SU-DHL-6 (cell line): Measurements from ENCODE around the gene EDDM3A.

Source experiments
- H2AFZ ChIP-seq: fragments of 200-600 bp; sonication (generic); 2 replicates; pipeline ENCODE4 v1.6.1; 2014; ENCODE audit warnings: low read depth, mild to moderate bottlenecking, moderate library complexity, mixed read lengths, antibody characterized with exemption, low read length; ENCODE audit not compliant: severe bottlenecking
- H3F3A ChIP-seq: fragments of 200-600 bp; shearing (Covaris generic); 2 replicates; pipeline ENCODE4 v1.6.0; 2016; ENCODE audit warnings: antibody characterized with exemption, mild to moderate bottlenecking; ENCODE audit not compliant: insufficient read depth
- H3K27ac ChIP-seq: fragments of 200-600 bp; sonication (generic); 2 replicates; pipeline ENCODE4 v1.5.1; 2016; ENCODE audit warnings: low read depth, mild to moderate bottlenecking, low read length, moderate library complexity, mixed read lengths
- H3K27me3 ChIP-seq: fragments of 200-600 bp; sonication (generic), shearing (Covaris generic); 2 replicates; pipeline ENCODE4 v1.6.0; 2014; ENCODE audit warnings: mild to moderate bottlenecking, low read length
- H3K36me3 ChIP-seq: fragments of 200-600 bp; sonication (generic); 2 replicates; pipeline ENCODE4 v1.6.1; 2014; ENCODE audit warnings: mild to moderate bottlenecking, low read length, mixed read lengths
- H3K4me2 ChIP-seq: fragments of 300-600, 200-600 bp; shearing (Covaris generic), sonication (generic); 2 replicates; pipeline ENCODE4 v1.6.0; 2014; ENCODE audit warnings: low read length, low read depth, mild to moderate bottlenecking; ENCODE audit not compliant: poor library complexity, severe bottlenecking
- H3K4me3 ChIP-seq: fragments of 200-600 bp; sonication (generic); 2 replicates; pipeline ENCODE4 v1.5.1; 2014; ENCODE audit warnings: antibody characterized with exemption, low read length, mild to moderate bottlenecking, mixed read lengths; ENCODE audit not compliant: insufficient read depth, poor library complexity, severe bottlenecking
- H3K79me2 ChIP-seq: fragments of 200-600 bp; sonication (generic); 2 replicates; pipeline ENCODE4 v1.6.1; 2014; ENCODE audit warnings: mild to moderate bottlenecking, low read length, moderate library complexity; ENCODE audit not compliant: insufficient read depth
- H3K9ac ChIP-seq: fragments of 200-600 bp; sonication (generic); 2 replicates; pipeline ENCODE4 v1.7.0; 2014; ENCODE audit warnings: mild to moderate bottlenecking, low read length
- H3K9me2 ChIP-seq: fragments of 200-600 bp; sonication (generic); replicated peaks from 2 replicates; pipeline ENCODE4 v1.6.1; 2014; ENCODE audit warnings: low read length; ENCODE audit not compliant: insufficient read depth
- H3K9me3 ChIP-seq: fragments of 200-600 bp; sonication (generic); 2 replicates; pipeline ENCODE4 v1.6.1; 2014; ENCODE audit warnings: low read length, mixed read lengths; ENCODE audit not compliant: insufficient read depth
- H4K20me1 ChIP-seq: fragments of 200-600 bp; sonication (generic); 2 replicates; pipeline ENCODE4 v1.6.1; 2014; ENCODE audit warnings: low read depth, mild to moderate bottlenecking, antibody characterized with exemption, low read length, moderate library complexity, mixed read lengths
- EZH2phosphoT487 ChIP-seq: fragments of 200-600 bp; sonication (generic), shearing (Covaris generic); conservative IDR thresholded peaks from 2 replicates; pipeline ENCODE4 v1.6.1; 2018; ENCODE audit warnings: mild to moderate bottlenecking, antibody characterized with exemption, low read length, moderate library complexity, mixed read lengths
- TF ChIP-seq, protein P1 (sequence below): fragments of 200-600 bp; sonication (generic); IDR thresholded peaks from one replicate; pipeline ENCODE4 v1.5.1; 2017; ENCODE audit warnings: antibody characterized with exemption, mild to moderate bottlenecking, low read length, moderate library complexity; ENCODE audit not compliant: insufficient read depth, poor library complexity, severe bottlenecking

EDDM3A gene

DNA sequence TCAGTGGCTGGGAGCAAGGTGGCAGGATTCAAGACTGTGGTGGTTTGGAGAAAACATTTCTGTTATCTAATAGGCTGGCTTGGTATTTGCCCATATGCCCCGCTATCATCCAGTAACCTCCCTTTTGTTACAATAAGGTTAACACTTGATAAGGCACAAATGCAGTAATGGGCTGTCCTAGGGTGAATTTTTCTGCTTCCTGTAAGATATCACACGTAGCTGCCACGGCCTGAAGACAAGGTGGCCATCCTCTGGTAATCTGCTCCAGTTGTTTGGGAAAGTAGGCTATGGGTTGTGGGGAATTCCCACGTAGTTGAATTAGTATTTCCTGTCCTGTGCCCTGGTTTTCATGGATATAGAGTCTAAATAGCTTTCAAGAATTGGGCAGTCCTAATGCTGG, 34.0 kb upstream of the EDDM3A start:
- TF ChIP-seq EZH2phosphoT487, result no peak
- TF ChIP-seq, protein P1, sequence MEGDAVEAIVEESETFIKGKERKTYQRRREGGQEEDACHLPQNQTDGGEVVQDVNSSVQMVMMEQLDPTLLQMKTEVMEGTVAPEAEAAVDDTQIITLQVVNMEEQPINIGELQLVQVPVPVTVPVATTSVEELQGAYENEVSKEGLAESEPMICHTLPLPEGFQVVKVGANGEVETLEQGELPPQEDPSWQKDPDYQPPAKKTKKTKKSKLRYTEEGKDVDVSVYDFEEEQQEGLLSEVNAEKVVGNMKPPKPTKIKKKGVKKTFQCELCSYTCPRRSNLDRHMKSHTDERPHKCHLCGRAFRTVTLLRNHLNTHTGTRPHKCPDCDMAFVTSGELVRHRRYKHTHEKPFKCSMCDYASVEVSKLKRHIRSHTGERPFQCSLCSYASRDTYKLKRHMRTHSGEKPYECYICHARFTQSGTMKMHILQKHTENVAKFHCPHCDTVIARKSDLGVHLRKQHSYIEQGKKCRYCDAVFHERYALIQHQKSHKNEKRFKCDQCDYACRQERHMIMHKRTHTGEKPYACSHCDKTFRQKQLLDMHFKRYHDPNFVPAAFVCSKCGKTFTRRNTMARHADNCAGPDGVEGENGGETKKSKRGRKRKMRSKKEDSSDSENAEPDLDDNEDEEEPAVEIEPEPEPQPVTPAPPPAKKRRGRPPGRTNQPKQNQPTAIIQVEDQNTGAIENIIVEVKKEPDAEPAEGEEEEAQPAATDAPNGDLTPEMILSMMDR, result no peak
- H3K79me2 ChIP-seq, result no peaks in the 10 kb centered on the region
- no peaks in the 10 kb centered on the region for H3K27me3 ChIP-seq

DNA sequence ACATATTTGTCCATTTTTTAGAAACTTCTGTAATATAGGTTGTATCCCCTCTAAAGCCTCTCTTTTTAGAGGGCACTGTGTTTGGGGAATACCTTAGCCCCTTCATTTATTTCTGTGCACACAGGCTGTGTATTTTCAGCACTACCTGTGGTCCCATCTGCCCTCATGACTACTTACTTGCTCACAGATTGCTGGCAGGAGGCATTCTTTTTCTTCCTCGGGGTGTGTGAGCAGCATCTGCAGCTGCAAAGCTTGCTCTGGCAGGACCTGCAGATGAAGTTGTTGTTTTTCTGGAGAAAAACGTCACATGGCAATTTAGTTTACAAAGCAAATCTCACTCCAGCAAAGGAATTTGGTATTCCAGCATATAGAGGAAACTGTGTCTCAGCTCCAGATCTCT, 32.8 kb upstream of the EDDM3A start:
- Histone ChIP-seq H3F3A (no peaks in the 10 kb centered on the region), H3K9me3 (no peaks in the 10 kb centered on the region), H3K79me2 (no peaks in the 10 kb centered on the region), H2AFZ (no peak overlapping the region), H3K4me3 (no peak overlapping the region), H4K20me1 (no peaks in the 10 kb centered on the region), H3K4me2 (no peak overlapping the region), H3K9me2 (no peaks in the 10 kb centered on the region), H3K27ac (no peak overlapping the region), H3K27me3 (no peaks in the 10 kb centered on the region), H3K9ac (no peak overlapping the region), H3K36me3 (no peaks in the 10 kb centered on the region)
- no peak for TF ChIP-seq EZH2phosphoT487
- TF ChIP-seq, protein P1, result no peak

More for the DNA sequence above, 34.0 kb upstream of the EDDM3A start:
- Histone ChIP-seq H3F3A (no peaks in the 10 kb centered on the region), H3K27ac (no peak overlapping the region), H3K9me2 (no peaks in the 10 kb centered on the region), H3K36me3 (no peaks in the 10 kb centered on the region), H3K9me3 (no peaks in the 10 kb centered on the region), H3K4me2 (no peak overlapping the region), H3K9ac (no peak overlapping the region), H2AFZ (no peak overlapping the region), H3K4me3 (no peak overlapping the region), H4K20me1 (no peaks in the 10 kb centered on the region)

DNA sequence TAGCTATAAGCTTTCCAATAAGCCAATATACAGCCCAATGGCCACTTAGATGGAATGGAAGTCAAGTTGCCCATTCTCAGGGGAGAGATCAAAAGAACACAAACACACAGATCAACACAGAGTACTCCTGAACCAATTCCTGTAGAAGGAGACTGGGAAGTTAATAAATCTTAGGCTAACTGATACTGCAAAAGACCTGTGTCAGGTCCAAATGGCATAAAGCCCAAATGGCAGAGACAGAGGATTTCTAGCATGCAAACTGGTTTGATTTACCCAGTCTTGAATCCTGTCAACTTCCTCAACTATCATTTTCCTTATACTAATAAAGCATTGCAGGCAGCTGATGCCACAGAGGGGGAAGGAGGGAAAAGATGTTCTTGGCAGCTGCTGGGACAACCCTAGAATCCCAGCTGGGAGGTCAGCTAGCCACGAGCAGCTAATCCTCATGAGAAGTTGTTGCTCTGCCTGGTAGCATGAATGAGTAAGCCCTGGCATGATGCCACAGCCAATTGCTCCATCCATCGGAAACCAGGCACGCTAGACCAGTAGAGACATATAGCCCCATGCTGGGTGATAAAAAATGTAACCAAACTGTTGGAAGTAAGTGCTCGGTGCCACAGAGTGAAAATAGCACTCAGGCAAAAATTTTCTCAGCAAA, 31.0 kb upstream of the EDDM3A start:
- no peak overlapping the region for H3K4me3 ChIP-seq
- H3F3A ChIP-seq, result no peaks in the 10 kb centered on the region
- H4K20me1 ChIP-seq, result no peaks in the 10 kb centered on the region
- no peaks in the 10 kb centered on the region for H3K9me3 ChIP-seq
- no peak overlapping the region for H2AFZ ChIP-seq
- no peak overlapping the region for H3K4me2 ChIP-seq
- no peaks in the 10 kb centered on the region for H3K27me3 ChIP-seq
- TF ChIP-seq, protein P1, result no peak
- no peak for TF ChIP-seq EZH2phosphoT487
- no peak overlapping the region for H3K27ac ChIP-seq
- H3K9ac ChIP-seq, result no peak overlapping the region
- H3K79me2 ChIP-seq, result no peaks in the 10 kb centered on the region
- no peaks in the 10 kb centered on the region for H3K9me2 ChIP-seq
- H3K36me3 ChIP-seq, result no peaks in the 10 kb centered on the region
